Mucosa of stomach (tissue), 1 donor: Measurements from ENCODE around the gene PPP1R3G.

ENCODE experiments used
- H3K27me3 ChIP-seq: one replicate; pipeline ENCODE4 v1.7.0; 2013; ENCODE audit warnings: mild to moderate bottlenecking, low read length; ENCODE audit not compliant: control insufficient read depth, insufficient read depth
- H3K36me3 ChIP-seq: one replicate; pipeline ENCODE4 v1.7.0; 2013; ENCODE audit warnings: low read length; ENCODE audit not compliant: control insufficient read depth, insufficient read depth
- H3K4me1 ChIP-seq: one replicate; pipeline ENCODE4 v1.7.0; 2013; ENCODE audit warnings: mild to moderate bottlenecking, low read length; ENCODE audit not compliant: control insufficient read depth, insufficient read depth
- H3K4me3 ChIP-seq: one replicate; pipeline ENCODE4 v1.7.0; 2013; ENCODE audit warnings: low read length
- H3K9ac ChIP-seq: one replicate; pipeline ENCODE4 v1.7.0; 2013; ENCODE audit warnings: mild to moderate bottlenecking, low read length, moderate library complexity
- H3K9me3 ChIP-seq: one replicate; pipeline ENCODE4 v1.7.0; 2013; ENCODE audit warnings: mild to moderate bottlenecking, low read length, moderate library complexity; ENCODE audit not compliant: control insufficient read depth
- donor health status: Pancreatic carcinoma.

Gene PPP1R3G

GRCh38 chr6:5087389-5087788, 2.2 kb downstream of the PPP1R3G start:
- Histone ChIP-seq H3K27me3 (peaks cover 43% of the 10 kb centered on the region), H3K4me1 (peaks cover 9% of the 10 kb centered on the region), H3K36me3 (no peaks in the 10 kb centered on the region), H3K9me3 (no peaks in the 10 kb centered on the region), H3K9ac (no peak overlapping the region), H3K4me3 (no peak overlapping the region)

- no peak overlapping the region for H3K9ac ChIP-seq
- H3K4me1 ChIP-seq, result peaks cover 9% of the 10 kb centered on the region
- H3K9me3 ChIP-seq, result no peaks in the 10 kb centered on the region
- H3K4me3 ChIP-seq, result no peak overlapping the region
- peaks cover 33% of the 10 kb centered on the region for H3K27me3 ChIP-seq
- H3K36me3 ChIP-seq, result no peaks in the 10 kb centered on the region
Observed at GRCh38 chr6:5088780-5089179, 3.6 kb downstream of the PPP1R3G start.

DNA sequence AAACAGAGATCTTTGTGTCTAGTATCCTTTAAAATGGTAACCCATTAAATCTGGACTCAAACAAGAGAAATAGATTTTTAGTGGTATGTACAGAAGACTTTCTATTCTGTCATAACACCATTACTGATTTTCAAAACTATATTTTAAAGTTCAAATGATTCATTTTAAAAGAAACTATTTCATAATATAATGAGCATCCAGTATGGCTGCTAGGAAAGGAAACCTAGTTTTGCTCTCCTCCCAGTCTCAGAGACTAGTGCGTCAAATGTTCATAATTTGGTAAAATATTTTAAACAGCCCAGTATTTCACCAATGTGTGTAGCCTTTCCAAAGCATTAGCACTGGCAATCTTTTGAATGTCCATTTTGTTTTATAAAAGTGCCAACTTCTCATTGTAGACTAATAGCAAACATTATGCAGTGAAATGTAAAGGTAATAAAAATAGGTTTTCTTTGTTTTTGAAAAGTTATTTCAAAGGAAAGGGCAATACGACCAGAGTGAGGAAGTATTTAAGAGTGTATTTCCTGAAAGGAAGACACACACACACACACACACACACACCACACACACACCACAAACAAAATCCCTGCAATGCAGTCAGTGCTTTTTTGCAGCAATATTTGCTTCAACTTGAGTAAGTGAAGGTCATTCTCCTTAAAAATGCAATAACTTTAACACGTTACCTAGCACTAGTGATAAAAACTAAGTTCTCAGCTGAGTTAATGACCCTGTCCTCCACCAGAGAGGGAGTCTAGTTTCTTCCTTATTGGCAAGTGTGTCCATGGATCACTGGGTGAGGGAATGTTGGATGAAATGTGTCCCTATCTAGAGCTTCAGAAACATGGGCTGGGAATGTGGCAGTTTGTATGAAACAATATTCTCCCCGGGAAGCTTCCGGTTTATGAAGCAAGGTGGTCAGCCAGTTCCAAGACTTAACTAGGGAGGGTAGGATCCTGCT, 4.6 kb downstream of the PPP1R3G start:
- no peak overlapping the region for H3K9ac ChIP-seq
- no peaks in the 10 kb centered on the region for H3K9me3 ChIP-seq
- peaks cover 23% of the 10 kb centered on the region for H3K27me3 ChIP-seq
- H3K4me3 ChIP-seq, result no peak overlapping the region
- H3K36me3 ChIP-seq, result no peaks in the 10 kb centered on the region
- peaks cover 9% of the 10 kb centered on the region for H3K4me1 ChIP-seq

GRCh38 chr6:5090603-5091002, 5.5 kb downstream of the PPP1R3G start:
- H3K4me3 ChIP-seq, result no peak overlapping the region
- no peaks in the 10 kb centered on the region for H3K9me3 ChIP-seq
- H3K36me3 ChIP-seq, result no peaks in the 10 kb centered on the region
- H3K27me3 ChIP-seq, result peaks cover 17% of the 10 kb centered on the region
- H3K9ac ChIP-seq, result no peak overlapping the region
- H3K4me1 ChIP-seq, result peaks cover 9% of the 10 kb centered on the region

DNA sequence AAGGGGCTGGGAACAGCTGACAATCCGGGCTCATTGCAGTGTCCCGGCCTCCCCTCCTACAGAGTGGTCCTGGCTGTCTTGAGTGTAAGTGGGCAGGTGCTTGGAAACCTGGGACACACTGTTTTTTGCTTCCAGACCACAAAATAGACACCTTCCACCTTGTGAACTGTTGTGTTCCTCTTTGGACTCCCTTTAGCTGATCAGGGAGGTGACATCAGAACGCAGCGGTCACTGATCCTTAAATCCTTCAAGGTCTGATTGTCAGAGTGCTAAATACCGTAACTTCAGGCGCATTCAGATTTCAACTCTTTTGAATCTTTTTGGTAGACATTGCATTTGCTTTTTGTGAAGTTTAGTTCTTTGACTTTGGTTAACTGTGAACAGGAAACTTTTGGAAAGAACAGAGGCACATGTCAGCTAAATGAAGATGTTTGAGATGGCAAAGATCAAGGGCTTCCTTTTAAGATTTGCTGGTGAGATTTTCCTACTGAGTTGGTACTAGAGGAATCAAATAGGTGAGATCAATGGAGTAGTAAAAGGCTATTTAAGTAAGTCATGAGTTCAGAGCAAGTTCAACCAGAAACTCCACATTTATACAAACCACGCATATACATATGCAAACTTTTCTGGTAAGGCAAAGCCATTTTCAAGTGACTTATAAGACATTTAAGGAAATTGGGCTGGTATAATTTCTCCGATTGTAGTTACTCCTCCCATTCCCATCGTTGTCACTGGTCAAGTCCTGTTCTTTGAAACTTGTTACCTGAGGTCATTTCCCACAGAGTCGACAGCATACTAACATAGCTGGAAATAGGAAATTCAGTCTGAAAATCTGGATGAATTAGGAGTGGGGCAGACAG, 6.3 kb downstream of the PPP1R3G start:
- Histone ChIP-seq H3K4me3 (no peak overlapping the region), H3K9ac (no peak overlapping the region), H3K36me3 (no peaks in the 10 kb centered on the region), H3K9me3 (no peaks in the 10 kb centered on the region), H3K4me1 (peaks cover 5% of the 10 kb centered on the region), H3K27me3 (peaks cover 13% of the 10 kb centered on the region)

DNA sequence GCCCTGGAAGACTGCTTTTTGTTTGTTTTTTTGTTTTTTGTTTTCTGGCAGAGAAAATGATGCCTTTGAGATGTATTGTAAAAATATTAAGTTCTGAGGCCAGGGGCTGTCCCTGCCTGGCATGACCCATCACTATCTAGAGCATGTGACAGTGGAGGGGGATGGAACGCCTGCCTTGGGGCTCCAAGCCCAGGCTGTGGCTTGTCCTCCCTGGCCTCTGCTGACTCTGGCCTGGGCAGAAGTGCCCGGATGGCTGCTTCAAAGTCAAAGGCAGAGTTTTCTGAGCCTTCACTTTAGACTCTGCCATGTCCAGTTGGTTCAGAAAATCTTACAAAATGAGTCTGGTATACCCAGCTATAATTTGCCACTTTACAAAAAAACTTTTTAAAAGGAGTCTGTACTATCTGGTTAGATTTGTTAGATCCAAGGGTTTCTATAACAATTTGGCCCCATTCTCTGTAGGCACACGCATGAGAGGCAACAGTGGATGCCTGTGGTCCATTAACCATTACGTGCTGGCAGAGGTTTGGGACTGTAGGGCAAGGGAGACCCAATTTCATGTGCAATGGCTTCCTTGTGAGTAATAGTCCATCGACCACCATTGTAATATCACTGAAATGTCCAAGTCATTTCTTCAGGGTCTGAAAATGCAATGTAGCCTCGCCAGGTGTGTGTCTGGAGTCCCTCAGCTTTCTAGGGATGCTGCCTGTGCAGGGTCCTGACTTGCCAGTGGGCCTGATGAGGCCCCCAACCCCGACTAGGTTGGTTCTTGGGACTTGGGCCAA, 8.3 kb downstream of the PPP1R3G start:
- Histone ChIP-seq H3K4me3 (no peak overlapping the region), H3K36me3 (no peaks in the 10 kb centered on the region), H3K9me3 (no peaks in the 10 kb centered on the region), H3K9ac (no peak overlapping the region), H3K4me1 (no peaks in the 10 kb centered on the region), H3K27me3 (no peaks in the 10 kb centered on the region)

GRCh38 chr6:5094327-5094726, 9.2 kb downstream of the PPP1R3G start:
- H3K27me3 ChIP-seq, result no peaks in the 10 kb centered on the region
- H3K9ac ChIP-seq, result no peak overlapping the region
- no peaks in the 10 kb centered on the region for H3K4me1 ChIP-seq
- H3K4me3 ChIP-seq, result no peak overlapping the region
- no peaks in the 10 kb centered on the region for H3K9me3 ChIP-seq
- no peaks in the 10 kb centered on the region for H3K36me3 ChIP-seq

DNA sequence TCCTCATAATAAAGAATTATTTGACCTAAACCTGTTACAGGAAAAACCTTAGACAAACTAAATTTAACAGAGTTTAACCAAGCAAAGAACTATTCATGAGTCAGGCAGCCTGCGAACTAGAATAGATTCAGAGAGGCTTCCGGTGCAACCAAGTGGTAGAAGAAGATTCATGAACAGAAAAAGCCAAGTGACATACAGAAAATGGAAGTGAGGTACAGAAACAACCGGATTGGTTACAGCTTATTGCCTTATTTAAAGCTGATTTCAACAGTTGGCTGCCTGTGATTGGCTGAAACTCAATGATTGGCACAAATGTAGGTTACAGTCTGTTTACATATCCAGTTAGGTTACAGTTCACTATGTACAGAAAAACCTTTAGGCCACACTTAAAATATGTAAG, 10.1 kb downstream of the PPP1R3G start:
- Histone ChIP-seq H3K4me3 (no peak overlapping the region), H3K9ac (no peak overlapping the region), H3K27me3 (no peaks in the 10 kb centered on the region), H3K36me3 (no peaks in the 10 kb centered on the region), H3K9me3 (no peaks in the 10 kb centered on the region), H3K4me1 (no peaks in the 10 kb centered on the region)

GRCh38 chr6:5096482-5096881, 11.3 kb downstream of the PPP1R3G start:
- Histone ChIP-seq H3K9me3 (no peaks in the 10 kb centered on the region), H3K4me1 (no peaks in the 10 kb centered on the region), H3K36me3 (no peaks in the 10 kb centered on the region), H3K27me3 (no peaks in the 10 kb centered on the region), H3K9ac (no peak overlapping the region), H3K4me3 (no peak overlapping the region)

DNA sequence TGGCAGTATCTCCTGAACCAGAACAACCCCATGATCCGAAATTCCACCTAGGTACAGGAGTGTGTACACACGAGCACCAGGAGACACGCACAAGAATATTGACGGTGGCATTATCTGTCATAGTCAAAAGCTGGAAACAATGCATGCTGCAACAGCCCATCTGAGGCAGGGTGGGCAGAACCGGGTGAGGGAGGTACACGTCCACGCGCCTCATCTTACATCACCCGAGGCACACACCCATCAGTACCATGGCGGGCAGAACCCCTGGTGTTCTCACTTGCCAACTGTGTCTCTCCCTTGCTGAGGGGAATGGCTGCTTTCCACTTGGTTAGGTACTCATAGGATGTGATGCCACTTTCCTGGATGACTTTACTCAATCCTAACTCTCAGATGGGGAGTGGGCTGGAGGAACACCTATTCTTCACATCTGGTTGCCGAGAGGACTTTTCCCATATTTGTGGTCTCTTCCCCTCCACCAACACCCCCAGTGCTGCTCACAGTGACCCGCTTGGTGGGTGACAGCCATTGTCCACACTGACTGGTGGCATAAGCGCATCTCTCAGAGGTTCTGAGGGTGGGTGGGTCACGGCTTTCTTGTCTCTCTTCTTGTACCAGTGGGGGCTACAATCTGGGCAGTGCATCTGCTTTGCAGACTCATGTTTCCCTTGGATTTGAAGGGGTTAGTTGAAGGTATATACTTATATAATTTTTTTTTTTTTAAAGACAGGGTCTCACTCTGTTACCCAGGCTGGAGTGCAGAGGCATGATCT, 13.5 kb downstream of the PPP1R3G start:
- no peaks in the 10 kb centered on the region for H3K36me3 ChIP-seq
- no peaks in the 10 kb centered on the region for H3K4me1 ChIP-seq
- H3K9ac ChIP-seq, result no peak overlapping the region
- no peak overlapping the region for H3K4me3 ChIP-seq
- no peaks in the 10 kb centered on the region for H3K9me3 ChIP-seq
- no peaks in the 10 kb centered on the region for H3K27me3 ChIP-seq

DNA sequence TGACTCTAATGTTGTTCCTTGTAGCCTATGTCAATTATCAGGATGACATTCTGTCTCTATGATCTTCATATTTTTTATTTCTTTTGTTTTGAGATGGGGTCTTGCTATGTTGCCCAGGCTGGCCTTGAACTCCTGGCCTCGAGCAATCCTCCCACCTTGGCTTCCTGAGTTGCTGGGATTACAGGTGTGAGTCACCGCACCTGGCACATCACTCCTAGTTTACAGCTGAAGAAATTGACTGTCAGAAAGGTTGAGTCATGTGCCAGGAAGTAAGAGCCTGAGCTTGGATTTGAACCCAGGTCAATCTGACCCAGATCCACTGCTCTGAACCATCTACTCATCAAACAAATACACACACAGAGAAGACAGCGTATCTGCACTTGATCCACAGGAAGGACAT, 14.4 kb downstream of the PPP1R3G start:
- Histone ChIP-seq H3K4me3 (no peak overlapping the region), H3K9ac (no peak overlapping the region), H3K27me3 (no peaks in the 10 kb centered on the region), H3K36me3 (no peaks in the 10 kb centered on the region), H3K9me3 (no peaks in the 10 kb centered on the region), H3K4me1 (no peaks in the 10 kb centered on the region)
